OCI-LY3 (cell line): ENCODE measurements around the gene CES1.

Experiments used
- CTCF ChIP-seq: fragments of 200-600, 300-600 bp; sonication (generic); IDR thresholded peaks from 2 replicates; pipeline ENCODE4 v1.5.1; 2014; ENCODE audit warnings: antibody characterized with exemption, low read length, low read depth
- EZH2phosphoT487 ChIP-seq: fragments of 200-600 bp; shearing (Covaris generic); IDR thresholded peaks from 2 replicates; pipeline ENCODE4 v1.6.1; 2018; ENCODE audit warnings: antibody characterized with exemption, mixed run types, low read depth

- TF ChIP-seq CTCF, result no peak
- no peak for TF ChIP-seq EZH2phosphoT487
These were observed 8.4 kb downstream of the CES1 start for GRCh38 chr16:55824473-55825000.
